ENCODE data around the gene MED14. TPM values are rescaled to one million over a fixed set of nuclear protein-coding genes. Genes with fewer than 3 reads are reported as not detected.

Gene MED14
- total and polyA plus RNA-seq, 2 of the 13 experiments (the other 11 are each of a cell fraction or from before 2014, with no cell fraction given), result 10.2 to 16.3 TPM

DNA sequence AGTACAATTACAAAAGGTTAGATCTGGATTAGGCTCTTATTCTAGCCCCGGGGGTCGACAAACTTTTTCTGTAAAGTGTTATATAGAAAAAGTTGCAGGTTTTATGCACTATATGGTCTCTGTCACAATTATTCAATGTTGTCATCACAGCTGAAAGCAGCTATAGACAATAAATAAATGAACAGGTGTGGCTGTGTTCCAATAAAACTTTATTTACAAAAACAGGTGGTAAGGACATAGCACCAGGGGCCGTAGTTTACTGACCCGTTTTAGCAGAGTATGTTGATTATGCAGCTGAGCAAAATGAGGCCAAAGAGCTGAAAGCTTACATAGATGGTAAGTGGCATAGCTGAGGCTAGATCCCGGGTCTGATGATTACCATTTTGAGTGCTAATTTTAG is 75.0 kb downstream of the MED14 start:
- H3K27ac ChIP-seq (ENCODE audit: extremely low read length, insufficient read depth, low read length), result no peak overlapping the region
- DNase-seq (ENCODE audit: low spot score) (no peak), FAIRE-seq (no peak), ATAC-seq (no peak)
- H3K9me3 ChIP-seq (ENCODE audit: low read length), result no peaks in the 10 kb centered on the region
- in situ Hi-C loops (cut with HindIII; ENCODE audit: extremely low pct_ligation_motif_present, low pct_unique_long_range_greater_than_20kb) (no loop called here), intact Hi-C loops (cut with micrococcal nuclease; ENCODE audit: unreplicated experiment) (no loop called here)
- H2AFZ ChIP-seq (ENCODE audit: low read length), result no peak overlapping the region
- no peaks in the 10 kb centered on the region for H3K4me1 ChIP-seq (ENCODE audit: insufficient read depth, low read length)
- ChIA-PET CTCF (ENCODE audit: low intra/inter-chr PET ratio, low total read pairs) (no interaction called here), POLR2A (no interaction called here)
- H3K79me2 ChIP-seq (ENCODE audit: insufficient read depth, low read length), result no peaks in the 10 kb centered on the region
- H3K4me3 ChIP-seq (replicated peaks in 1 of 3; ENCODE audit: insufficient read depth in 1 of 3, low read depth in 2 of 3, low read length in 3 of 3), result no peak overlapping the region
- BruUV-seq (replicated peaks), result no TSS peak
- H3K4me2 ChIP-seq (ENCODE audit: low read depth, low read length), result no peak overlapping the region
- no peak for TF ChIP-seq JUND (CRISPR knock-in tag; IDR thresholded peaks at IDR 0.05)
- no peaks in the 10 kb centered on the region for H4K20me1 ChIP-seq (ENCODE audit: insufficient read depth, low read length)
- peaks cover 0 to 28% of the 10 kb centered on the region in 2 experiments; a peak in 3 of 5 replicates for H3K36me3 ChIP-seq (replicated peaks in 1 of 2; ENCODE audit: control insufficient read depth in 1 of 2, insufficient read depth in 2 of 2, low read length in 2 of 2)
- no peak overlapping the region for H3K9ac ChIP-seq (ENCODE audit: insufficient read depth, low read depth, low read length)
- WGBS (ENCODE audit: low lambda C conversion rate), result 93% methylated on average over 5 of the region's 5 CpGs
- no peaks in the 10 kb centered on the region for H3K27me3 ChIP-seq (ENCODE audit: control insufficient read depth in 1 of 2, insufficient read depth in 2 of 2, low read length in 2 of 2)

DNA sequence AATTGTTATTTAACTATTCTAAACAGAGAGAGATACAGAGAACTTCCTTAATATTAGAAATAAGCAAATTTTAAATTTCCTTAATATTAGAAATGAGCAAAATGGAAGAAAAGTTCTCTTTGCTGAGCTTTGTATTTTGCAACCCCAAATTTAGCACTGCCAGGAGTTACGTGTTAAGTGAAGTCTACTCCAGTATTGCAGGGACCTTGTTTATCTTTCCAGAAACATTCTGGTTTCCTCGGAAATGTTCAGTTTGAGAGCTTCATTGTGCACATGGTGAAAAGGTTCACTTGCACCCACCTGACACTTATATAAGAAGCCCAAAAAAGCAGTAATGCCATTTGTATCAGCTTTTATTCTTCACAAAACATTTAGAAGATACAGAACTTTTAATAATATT is 81.8 kb downstream of the MED14 start:
- Histone ChIP-seq H3K9ac (ENCODE audit: insufficient read depth, low read depth, low read length) (no peak overlapping the region), H3K27ac (ENCODE audit: extremely low read length, insufficient read depth, low read length) (no peak overlapping the region), H3K36me3 (replicated peaks in 1 of 2; ENCODE audit: control insufficient read depth in 1 of 2, insufficient read depth in 2 of 2, low read length in 2 of 2) (peaks cover 0 to 9% of the 10 kb centered on the region in 2 experiments; a peak in 2 of 5 replicates), H3K4me2 (ENCODE audit: low read depth, low read length) (no peak overlapping the region), H3K27me3 (ENCODE audit: control insufficient read depth in 1 of 2, insufficient read depth in 2 of 2, low read length in 2 of 2) (no peaks in the 10 kb centered on the region), H4K20me1 (ENCODE audit: insufficient read depth, low read length) (no peaks in the 10 kb centered on the region), H2AFZ (ENCODE audit: low read length) (no peak overlapping the region), H3K9me3 (ENCODE audit: low read length) (no peaks in the 10 kb centered on the region), H3K4me3 (replicated peaks in 1 of 3; ENCODE audit: insufficient read depth in 1 of 3, low read depth in 2 of 3, low read length in 3 of 3) (no peak overlapping the region), H3K4me1 (ENCODE audit: insufficient read depth, low read length) (no peaks in the 10 kb centered on the region), H3K79me2 (ENCODE audit: insufficient read depth, low read length) (no peaks in the 10 kb centered on the region)
- ChIA-PET POLR2A (no interaction called here), CTCF (ENCODE audit: low intra/inter-chr PET ratio, low total read pairs) (no interaction called here)
- ATAC-seq (no peak), FAIRE-seq (no peak), DNase-seq (ENCODE audit: low spot score) (no peak)
- intact Hi-C loops (cut with micrococcal nuclease; ENCODE audit: unreplicated experiment) (loop anchor here (5.0 kb wide), 2 partner anchors 139 to 369 kb away; no protein-coding TSS in a partner anchor), in situ Hi-C loops (cut with HindIII; ENCODE audit: extremely low pct_ligation_motif_present, low pct_unique_long_range_greater_than_20kb) (no loop called here)
- BruUV-seq (replicated peaks), result no TSS peak
- TF ChIP-seq MXD4 (CRISPR knock-in tag; IDR thresholded peaks at IDR 0.05) (no peak), CHCHD3 (CRISPR knock-in tag; IDR thresholded peaks at IDR 0.05) (no peak), SRF (IDR thresholded peaks at IDR 0.05; ENCODE audit: low read depth, low read length) (no peak), PCBP2 (optimal IDR thresholded peaks at IDR 0.05; ENCODE audit: low read depth, low read length, poor library complexity, severe bottlenecking) (no peak), HMG20A (CRISPR knock-in tag; IDR thresholded peaks at IDR 0.05; ENCODE audit: borderline replicate concordance) (no peak), ISL2 (CRISPR knock-in tag; IDR thresholded peaks at IDR 0.05) (no peak), GATAD1 (CRISPR knock-in tag; IDR thresholded peaks at IDR 0.05) (no peak)
- TF ChIP-seq, protein P1, sequence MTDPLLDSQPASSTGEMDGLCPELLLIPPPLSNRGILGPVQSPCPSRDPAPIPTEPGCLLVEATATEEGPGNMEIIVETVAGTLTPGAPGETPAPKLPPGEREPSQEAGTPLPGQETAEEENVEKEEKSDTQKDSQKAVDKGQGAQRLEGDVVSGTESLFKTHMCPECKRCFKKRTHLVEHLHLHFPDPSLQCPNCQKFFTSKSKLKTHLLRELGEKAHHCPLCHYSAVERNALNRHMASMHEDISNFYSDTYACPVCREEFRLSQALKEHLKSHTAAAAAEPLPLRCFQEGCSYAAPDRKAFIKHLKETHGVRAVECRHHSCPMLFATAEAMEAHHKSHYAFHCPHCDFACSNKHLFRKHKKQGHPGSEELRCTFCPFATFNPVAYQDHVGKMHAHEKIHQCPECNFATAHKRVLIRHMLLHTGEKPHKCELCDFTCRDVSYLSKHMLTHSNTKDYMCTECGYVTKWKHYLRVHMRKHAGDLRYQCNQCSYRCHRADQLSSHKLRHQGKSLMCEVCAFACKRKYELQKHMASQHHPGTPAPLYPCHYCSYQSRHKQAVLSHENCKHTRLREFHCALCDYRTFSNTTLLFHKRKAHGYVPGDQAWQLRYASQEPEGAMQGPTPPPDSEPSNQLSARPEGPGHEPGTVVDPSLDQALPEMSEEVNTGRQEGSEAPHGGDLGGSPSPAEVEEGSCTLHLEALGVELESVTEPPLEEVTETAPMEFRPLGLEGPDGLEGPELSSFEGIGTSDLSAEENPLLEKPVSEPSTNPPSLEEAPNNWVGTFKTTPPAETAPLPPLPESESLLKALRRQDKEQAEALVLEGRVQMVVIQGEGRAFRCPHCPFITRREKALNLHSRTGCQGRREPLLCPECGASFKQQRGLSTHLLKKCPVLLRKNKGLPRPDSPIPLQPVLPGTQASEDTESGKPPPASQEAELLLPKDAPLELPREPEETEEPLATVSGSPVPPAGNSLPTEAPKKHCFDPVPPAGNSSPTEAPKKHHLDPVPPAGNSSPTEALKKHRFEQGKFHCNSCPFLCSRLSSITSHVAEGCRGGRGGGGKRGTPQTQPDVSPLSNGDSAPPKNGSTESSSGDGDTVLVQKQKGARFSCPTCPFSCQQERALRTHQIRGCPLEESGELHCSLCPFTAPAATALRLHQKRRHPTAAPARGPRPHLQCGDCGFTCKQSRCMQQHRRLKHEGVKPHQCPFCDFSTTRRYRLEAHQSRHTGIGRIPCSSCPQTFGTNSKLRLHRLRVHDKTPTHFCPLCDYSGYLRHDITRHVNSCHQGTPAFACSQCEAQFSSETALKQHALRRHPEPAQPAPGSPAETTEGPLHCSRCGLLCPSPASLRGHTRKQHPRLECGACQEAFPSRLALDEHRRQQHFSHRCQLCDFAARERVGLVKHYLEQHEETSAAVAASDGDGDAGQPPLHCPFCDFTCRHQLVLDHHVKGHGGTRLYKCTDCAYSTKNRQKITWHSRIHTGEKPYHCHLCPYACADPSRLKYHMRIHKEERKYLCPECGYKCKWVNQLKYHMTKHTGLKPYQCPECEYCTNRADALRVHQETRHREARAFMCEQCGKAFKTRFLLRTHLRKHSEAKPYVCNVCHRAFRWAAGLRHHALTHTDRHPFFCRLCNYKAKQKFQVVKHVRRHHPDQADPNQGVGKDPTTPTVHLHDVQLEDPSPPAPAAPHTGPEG (CRISPR knock-in tag; IDR thresholded peaks at IDR 0.05), result no peak
- TF ChIP-seq, protein P2, sequence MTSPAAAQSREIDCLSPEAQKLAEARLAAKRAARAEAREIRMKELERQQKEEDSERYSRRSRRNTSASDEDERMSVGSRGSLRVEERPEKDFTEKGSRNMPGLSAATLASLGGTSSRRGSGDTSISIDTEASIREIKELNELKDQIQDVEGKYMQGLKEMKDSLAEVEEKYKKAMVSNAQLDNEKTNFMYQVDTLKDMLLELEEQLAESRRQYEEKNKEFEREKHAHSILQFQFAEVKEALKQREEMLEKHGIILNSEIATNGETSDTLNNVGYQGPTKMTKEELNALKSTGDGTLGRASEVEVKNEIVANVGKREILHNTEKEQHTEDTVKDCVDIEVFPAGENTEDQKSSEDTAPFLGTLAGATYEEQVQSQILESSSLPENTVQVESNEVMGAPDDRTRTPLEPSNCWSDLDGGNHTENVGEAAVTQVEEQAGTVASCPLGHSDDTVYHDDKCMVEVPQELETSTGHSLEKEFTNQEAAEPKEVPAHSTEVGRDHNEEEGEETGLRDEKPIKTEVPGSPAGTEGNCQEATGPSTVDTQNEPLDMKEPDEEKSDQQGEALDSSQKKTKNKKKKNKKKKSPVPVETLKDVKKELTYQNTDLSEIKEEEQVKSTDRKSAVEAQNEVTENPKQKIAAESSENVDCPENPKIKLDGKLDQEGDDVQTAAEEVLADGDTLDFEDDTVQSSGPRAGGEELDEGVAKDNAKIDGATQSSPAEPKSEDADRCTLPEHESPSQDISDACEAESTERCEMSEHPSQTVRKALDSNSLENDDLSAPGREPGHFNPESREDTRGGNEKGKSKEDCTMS (CRISPR knock-in tag; conservative IDR thresholded peaks at IDR 0.05), result no peak
- WGBS (ENCODE audit: low lambda C conversion rate), result 97% methylated on average over 2 of the region's 2 CpGs

Measured in HepG2 (cell line).